ENCODE measurements around the gene ESRRB.

DNA sequence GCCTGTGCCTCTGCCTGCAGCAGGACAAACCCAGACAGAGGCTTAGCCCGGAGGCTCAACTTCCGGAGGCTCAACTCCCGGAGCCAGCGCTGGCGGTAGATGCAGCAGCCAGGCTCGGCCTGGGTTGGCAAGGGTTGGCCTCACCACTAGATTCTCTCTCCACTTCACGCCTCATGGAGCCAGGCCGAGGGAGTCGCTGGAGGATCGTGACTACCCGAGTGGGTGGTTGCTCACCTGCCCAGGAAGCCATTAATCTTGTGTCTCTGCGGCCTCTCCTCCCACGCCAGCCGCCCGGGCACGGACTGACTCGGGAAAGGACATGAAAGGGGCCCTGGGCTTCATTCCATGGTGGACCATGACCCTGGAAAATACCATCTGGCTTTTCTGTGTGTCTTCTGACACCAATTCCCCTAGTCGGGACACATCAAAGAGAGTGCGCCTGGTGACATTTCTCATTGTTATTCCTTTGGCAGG is 20.8 kb downstream of the ESRRB start:
- TF ChIP-seq, protein P1, sequence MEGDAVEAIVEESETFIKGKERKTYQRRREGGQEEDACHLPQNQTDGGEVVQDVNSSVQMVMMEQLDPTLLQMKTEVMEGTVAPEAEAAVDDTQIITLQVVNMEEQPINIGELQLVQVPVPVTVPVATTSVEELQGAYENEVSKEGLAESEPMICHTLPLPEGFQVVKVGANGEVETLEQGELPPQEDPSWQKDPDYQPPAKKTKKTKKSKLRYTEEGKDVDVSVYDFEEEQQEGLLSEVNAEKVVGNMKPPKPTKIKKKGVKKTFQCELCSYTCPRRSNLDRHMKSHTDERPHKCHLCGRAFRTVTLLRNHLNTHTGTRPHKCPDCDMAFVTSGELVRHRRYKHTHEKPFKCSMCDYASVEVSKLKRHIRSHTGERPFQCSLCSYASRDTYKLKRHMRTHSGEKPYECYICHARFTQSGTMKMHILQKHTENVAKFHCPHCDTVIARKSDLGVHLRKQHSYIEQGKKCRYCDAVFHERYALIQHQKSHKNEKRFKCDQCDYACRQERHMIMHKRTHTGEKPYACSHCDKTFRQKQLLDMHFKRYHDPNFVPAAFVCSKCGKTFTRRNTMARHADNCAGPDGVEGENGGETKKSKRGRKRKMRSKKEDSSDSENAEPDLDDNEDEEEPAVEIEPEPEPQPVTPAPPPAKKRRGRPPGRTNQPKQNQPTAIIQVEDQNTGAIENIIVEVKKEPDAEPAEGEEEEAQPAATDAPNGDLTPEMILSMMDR (conservative IDR thresholded peaks at IDR 0.05; ENCODE audit: low read length): no peak
- no peak for TF ChIP-seq EZH2phosphoT487 (IDR thresholded peaks at IDR 0.05; ENCODE audit: borderline replicate concordance)
